ENCODE measurements around the gene PPA2.
"Not testable (repeated sequence)": the region's sequence is repeated elsewhere in the genome, so short reads cannot be mapped to it uniquely, and the experiment has no call there.

PPA2 gene

GRCh38 chr4:105473324-105474098, at the start of gene PPA2:
Gene PPA2, minus strand, starts transcription at chr4:105474062. Its CDS starts 12 bp downstream, at chr4:105474050.
- peak; percentile 67 to 82 for DNase-seq

- DNase-seq = peak; percentile 33 to 67
Observed at GRCh38 chr4:105520819-105521790, 47.2 kb upstream of the PPA2 start.

GRCh38 chr4:105510245-105510644, 36.4 kb upstream of the PPA2 start:
- DNase-seq = peak; percentile 32 to 81

- no peak for DNase-seq
Observed at GRCh38 chr4:105509714-105510113, 35.9 kb upstream of the PPA2 start.

- DNase-seq = no peak
Observed at GRCh38 chr4:105509291-105509690, 35.4 kb upstream of the PPA2 start.

GRCh38 chr4:105504744-105505143, 30.9 kb upstream of the PPA2 start:
- peak; percentile 10 to 71 for DNase-seq

- no peak for DNase-seq
Observed at GRCh38 chr4:105503484-105503883, 29.6 kb upstream of the PPA2 start.

- DNase-seq = no peak
Observed at GRCh38 chr4:105496899-105497298, 23.0 kb upstream of the PPA2 start.

GRCh38 chr4:105495667-105496066, 21.8 kb upstream of the PPA2 start:
- DNase-seq = no peak

GRCh38 chr4:105490523-105490922, 16.7 kb upstream of the PPA2 start:
- no peak for DNase-seq

- no peak for DNase-seq
Observed at GRCh38 chr4:105483840-105484239, 10.0 kb upstream of the PPA2 start.

GRCh38 chr4:105474099-105474518, 247 bp upstream of the PPA2 start:
- peak in 1 of 2 experiments; percentile 89 for DNase-seq

GRCh38 chr4:105472871-105473323, 965 bp downstream of the PPA2 start:
- DNase-seq = no peak

GRCh38 chr4:105471566-105472176, 2.2 kb downstream of the PPA2 start:
- peak; percentile 67 to 74 for DNase-seq

- no peak for DNase-seq
Observed at GRCh38 chr4:105470766-105471165, 3.1 kb downstream of the PPA2 start.

- no peak for DNase-seq
Observed at GRCh38 chr4:105469736-105470135, 4.1 kb downstream of the PPA2 start.

- DNase-seq = no peak
Observed at GRCh38 chr4:105466580-105466979, 7.3 kb downstream of the PPA2 start.

- not testable (repeated sequence) for DNase-seq
Observed at GRCh38 chr4:105464563-105464962, 9.3 kb downstream of the PPA2 start.

- DNase-seq = no peak
Observed at GRCh38 chr4:105462576-105462975, 11.3 kb downstream of the PPA2 start.

- no peak for DNase-seq
Observed at GRCh38 chr4:105461621-105462382, 12.1 kb downstream of the PPA2 start.

GRCh38 chr4:105461221-105461620, 12.6 kb downstream of the PPA2 start:
- no peak for DNase-seq

GRCh38 chr4:105460306-105460705, 13.6 kb downstream of the PPA2 start:
- DNase-seq = no peak
